ENCODE measurements around the gene SAMD1. TPM values are rescaled to one million over a fixed set of nuclear protein-coding genes. Genes with fewer than 3 reads are reported as not detected.

Gene SAMD1
- total and polyA plus RNA-seq, 11 donors, result 26.7 to 62.6 (median 38.3) TPM

DNA sequence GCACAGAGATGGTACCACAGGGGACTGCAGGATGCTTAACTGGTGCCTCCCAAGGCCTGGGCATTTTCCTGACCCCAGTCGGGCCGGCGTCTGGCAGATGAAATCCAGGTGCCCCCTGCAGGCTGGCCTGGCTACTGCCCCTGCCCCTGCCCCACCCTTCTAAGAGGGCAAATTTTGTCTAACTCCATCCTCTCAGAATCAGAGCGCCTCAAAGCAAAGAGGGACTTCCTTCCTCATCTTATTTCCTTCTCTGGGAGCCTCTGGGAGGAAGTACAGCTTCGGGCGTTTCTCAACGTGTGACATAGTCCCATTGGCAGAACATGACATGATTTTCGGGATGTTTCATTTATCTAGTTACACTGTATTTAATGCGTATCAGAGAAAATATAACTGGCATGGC, 24.3 kb upstream of the SAMD1 start:
- Histone ChIP-seq H3K4me3 (peak overlapping the region in 3 of 12 donors; percentile 2 to 13 (median 7)), H3K9me3 (no peaks in the 10 kb centered on the region), H3K36me3 (peaks cover 0 to 5% (median 0%) of the 10 kb centered on the region in 9 donors), H3K27me3 (no peaks in the 10 kb centered on the region), H3K4me1 (peaks cover 35 to 84% (median 77%) of the 10 kb centered on the region in 12 donors), H3K27ac (peak overlapping the region; percentile 16 to 98 (median 94))
- ATAC-seq, result peak in 1 of 4 donors; percentile 4
- WGBS, 4 donors, result 17 to 28% (median 25%) methylated on average over 9 of the region's 9 CpGs
- peak; percentile 51 to 85 (median 72) for DNase-seq
- intact Hi-C loops (cut with DNase I), result loop anchor here in 5 of 10 donors (5.0 kb wide), 2 partner anchors 33 to 43 kb away; partner anchors contain the start of gene MISP3 (in 2 of the 5)
- TF ChIP-seq POLR2A (IDR thresholded peaks at IDR 0.05), result no peak
- TF ChIP-seq, protein P1, sequence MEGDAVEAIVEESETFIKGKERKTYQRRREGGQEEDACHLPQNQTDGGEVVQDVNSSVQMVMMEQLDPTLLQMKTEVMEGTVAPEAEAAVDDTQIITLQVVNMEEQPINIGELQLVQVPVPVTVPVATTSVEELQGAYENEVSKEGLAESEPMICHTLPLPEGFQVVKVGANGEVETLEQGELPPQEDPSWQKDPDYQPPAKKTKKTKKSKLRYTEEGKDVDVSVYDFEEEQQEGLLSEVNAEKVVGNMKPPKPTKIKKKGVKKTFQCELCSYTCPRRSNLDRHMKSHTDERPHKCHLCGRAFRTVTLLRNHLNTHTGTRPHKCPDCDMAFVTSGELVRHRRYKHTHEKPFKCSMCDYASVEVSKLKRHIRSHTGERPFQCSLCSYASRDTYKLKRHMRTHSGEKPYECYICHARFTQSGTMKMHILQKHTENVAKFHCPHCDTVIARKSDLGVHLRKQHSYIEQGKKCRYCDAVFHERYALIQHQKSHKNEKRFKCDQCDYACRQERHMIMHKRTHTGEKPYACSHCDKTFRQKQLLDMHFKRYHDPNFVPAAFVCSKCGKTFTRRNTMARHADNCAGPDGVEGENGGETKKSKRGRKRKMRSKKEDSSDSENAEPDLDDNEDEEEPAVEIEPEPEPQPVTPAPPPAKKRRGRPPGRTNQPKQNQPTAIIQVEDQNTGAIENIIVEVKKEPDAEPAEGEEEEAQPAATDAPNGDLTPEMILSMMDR (IDR thresholded peaks at IDR 0.05), result peak; percentile 32 to 68 (median 62)

DNA sequence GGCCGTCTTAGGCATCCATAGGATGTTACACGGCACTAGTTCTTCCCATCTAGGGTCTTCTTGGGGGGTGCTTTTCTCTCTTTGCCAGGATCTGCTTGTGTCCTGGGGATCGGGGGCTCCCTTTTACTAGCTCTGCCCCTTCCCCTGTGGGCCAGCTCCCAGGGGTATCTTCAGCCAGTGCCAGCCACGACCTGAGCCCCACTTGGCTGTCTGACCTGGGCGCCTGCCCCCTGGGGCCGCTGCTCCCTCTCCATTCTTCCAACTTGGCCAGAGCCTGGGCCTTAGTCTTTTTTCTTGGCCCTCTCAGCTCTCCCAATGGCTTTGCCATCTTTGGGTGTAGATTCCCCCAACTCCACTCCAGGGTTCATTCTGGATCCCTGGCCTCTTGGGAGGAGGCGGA, 23.9 kb upstream of the SAMD1 start:
- Histone ChIP-seq H3K36me3 (peaks cover 0 to 5% (median 0%) of the 10 kb centered on the region in 9 donors), H3K4me1 (peaks cover 35 to 83% (median 72%) of the 10 kb centered on the region in 12 donors), H3K27me3 (no peaks in the 10 kb centered on the region), H3K27ac (peak overlapping the region; percentile 16 to 98 (median 94)), H3K9me3 (no peaks in the 10 kb centered on the region), H3K4me3 (peak overlapping the region in 3 of 12 donors; percentile 1 to 7 (median 2))
- no peak for ATAC-seq
- intact Hi-C loops (cut with DNase I), result no loop called here
- WGBS, 4 donors, result 51 to 81% (median 74%) methylated on average over 6 to 7 of the region's 7 CpGs
- TF ChIP-seq POLR2A (IDR thresholded peaks at IDR 0.05), result no peak
- TF ChIP-seq, protein P1 (IDR thresholded peaks at IDR 0.05), result no peak
- peak in 1 of 5 donors; percentile 25 for DNase-seq

DNA sequence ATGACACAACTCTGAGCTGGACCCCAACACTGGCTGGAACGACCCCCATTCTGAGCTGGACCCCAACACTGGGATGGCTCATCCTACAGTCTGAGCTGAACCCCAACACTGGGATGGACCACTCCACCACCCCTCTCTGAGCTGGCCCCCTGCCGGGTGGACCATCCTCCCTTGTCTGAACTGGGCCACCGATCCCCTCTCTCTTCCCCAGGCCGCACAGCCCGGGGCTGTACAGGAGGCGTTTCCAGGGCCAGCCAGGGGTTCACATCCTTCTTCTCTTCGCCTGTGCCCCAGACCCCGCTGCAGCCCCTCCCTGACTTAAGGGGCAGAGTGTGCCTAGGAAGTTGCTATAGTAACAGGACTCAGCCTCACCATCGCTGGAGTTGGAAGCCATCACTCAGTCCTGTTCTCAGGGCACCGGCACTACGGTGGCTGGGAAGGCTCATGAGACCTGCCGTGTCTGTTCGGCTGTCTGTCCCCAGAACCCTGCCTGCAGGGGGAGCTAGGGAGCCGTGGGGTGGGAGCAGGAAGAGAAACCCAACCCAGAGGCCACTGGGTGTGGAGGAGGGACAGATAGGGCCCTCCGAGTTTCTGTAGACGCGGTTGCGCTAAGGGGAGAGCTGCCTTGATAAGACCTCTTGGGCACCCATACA, 23.3 kb upstream of the SAMD1 start:
- H3K27me3 ChIP-seq, result no peaks in the 10 kb centered on the region
- ATAC-seq, result no peak

More for the DNA sequence above, 23.3 kb upstream of the SAMD1 start:
- Histone ChIP-seq H3K4me1 (peaks cover 35 to 83% (median 67%) of the 10 kb centered on the region in 12 donors), H3K9me3 (no peaks in the 10 kb centered on the region), H3K36me3 (peaks cover 0 to 10% (median 0%) of the 10 kb centered on the region in 9 donors), H3K4me3 (peak overlapping the region in 6 of 12 donors; percentile 10 to 50 (median 36)), H3K27ac (peak overlapping the region; percentile 80 to 98 (median 96))
- DNase-seq, result peak in 3 of 5 donors; percentile 55 to 72 (median 59)
- 76 to 80% (median 79%) methylated on average over 12 to 18 of the region's 18 CpGs for WGBS, 4 donors
- intact Hi-C loops (cut with DNase I), result loop anchor here in 1 of 10 donors (2.0 kb wide), 1 partner anchor 21 kb away; no protein-coding TSS in a partner anchor
- TF ChIP-seq, protein P1 (IDR thresholded peaks at IDR 0.05), result peak in 8 of 12 donors; percentile 15 to 38 (median 29)
- no peak for TF ChIP-seq POLR2A (IDR thresholded peaks at IDR 0.05)
